CD4-positive, alpha-beta T cell (primary cell): ENCODE measurements around the gene ROR1. TPM values are rescaled to one million over a fixed set of nuclear protein-coding genes. Genes with fewer than 3 reads are reported as not detected.

Experiments
- ATAC-seq: fragments of 200-7000 bp; cut with Tn5 transposase; one replicate; pipeline ENCODE4 v1.10.0; 2022; ENCODE audit warnings: mild to moderate bottlenecking; ENCODE audit not compliant: poor library complexity
- CTCF ChIA-PET: fragments of 350-600 bp; sonication (Branson Sonifier 250); formaldehyde crosslinking; loops from one replicate; lab custom pipeline; 2021; ENCODE audit warnings: antibody characterized with exemption, inconsistent platforms; lab: Charles Lee
- POLR2A ChIA-PET: fragments of 350-600 bp; sonication (Branson Sonifier 250); formaldehyde crosslinking; loops from one replicate; lab custom pipeline; 2021; ENCODE audit warnings: antibody characterized with exemption, inconsistent platforms; lab: Charles Lee
- DNase-seq, 14 experiments: peaks; one replicate each; pipeline ENCODE4 v3.0.0-alpha.2; 2013 to 2020; ENCODE audit warnings: mixed read lengths in 2 of 14
- H3K27ac ChIP-seq, 2 donors: one replicate each; pipeline versions ENCODE4 v1.5.1 to v1.7.0; 2013; ENCODE audit warnings: low read length in 2 of 2, low read depth in 1 of 2, mild to moderate bottlenecking in 1 of 2
- H3K27me3 ChIP-seq, 2 experiments: 1 replicate in 1 of 2; 2 replicates in 1 of 2; pipeline versions ENCODE4 v1.6.1 to v1.7.0; 2013; ENCODE audit warnings: low read length in 2 of 2, control low read depth in 1 of 2, mild to moderate bottlenecking in 1 of 2, moderate library complexity in 1 of 2; ENCODE audit not compliant: insufficient read depth in 2 of 2, control insufficient read depth in 1 of 2
- H3K36me3 ChIP-seq: one replicate; pipeline ENCODE4 v1.6.1; 2013; ENCODE audit warnings: low read length, control low read depth; ENCODE audit not compliant: insufficient read depth
- H3K4me1 ChIP-seq: one replicate; pipeline ENCODE4 v1.6.1; 2013; ENCODE audit warnings: low read length, control low read depth; ENCODE audit not compliant: insufficient read depth
- H3K4me3 ChIP-seq: one replicate; pipeline ENCODE4 v1.5.1; 2013; ENCODE audit warnings: mild to moderate bottlenecking, low read length, moderate library complexity
- H3K9me3 ChIP-seq, 2 experiments: 1 replicate in 1 of 2; 2 replicates in 1 of 2; pipeline versions ENCODE4 v1.6.1 to v1.7.0; 2013; ENCODE audit warnings: low read length in 2 of 2, mild to moderate bottlenecking in 2 of 2, control low read depth in 1 of 2, moderate library complexity in 1 of 2; ENCODE audit not compliant: control insufficient read depth in 1 of 2, insufficient read depth in 1 of 2
- H3K27ac Mint-ChIP-seq: one replicate; pipeline ENCODE4 v1.8.0; 2020; ENCODE audit warnings: mixed read lengths
- H3K27me3 Mint-ChIP-seq: one replicate; pipeline ENCODE4 v1.8.0; 2021; ENCODE audit warnings: mixed read lengths
- H3K36me3 Mint-ChIP-seq: one replicate; pipeline ENCODE4 v1.8.0; 2021; ENCODE audit warnings: low read depth, mixed read lengths
- H3K4me1 Mint-ChIP-seq: one replicate; pipeline ENCODE4 v1.8.0; 2021; ENCODE audit warnings: low read depth, mixed read lengths
- H3K4me3 Mint-ChIP-seq: one replicate; pipeline ENCODE4 v1.8.0; 2020; ENCODE audit warnings: mild to moderate bottlenecking, mixed read lengths
- H3K9me3 Mint-ChIP-seq: one replicate; pipeline ENCODE4 v1.8.0; 2020; ENCODE audit warnings: mixed read lengths
- intact Hi-C, 2 experiments: fragments of 100-400 bp; cut with DNase I in 1 of 2; cut with micrococcal nuclease in 1 of 2; formaldehyde crosslinking; loops; one replicate each; pipeline versions ENCODE4 v1.15.1 to v1.9.0; 2023 to 2025; cut with DNase I, micrococcal nuclease
- total RNA-seq, 174 experiments: library from RNA in 2 of 174; stranded (reverse) in 2 of 174; gene quantifications; one replicate each; pipeline ENCODE4 v1.2.3 and lab custom pipeline; 2021 to 2026
- TF ChIP-seq, protein P1 (sequence below): fragments of 200-600 bp; IDR thresholded peaks from one replicate; pipeline ENCODE4 v1.8.0; 2022; ENCODE audit warnings: antibody characterized with exemption, mild to moderate bottlenecking

Gene ROR1
- total RNA-seq, 2 experiments from 2014 or later = not detected

DNA sequence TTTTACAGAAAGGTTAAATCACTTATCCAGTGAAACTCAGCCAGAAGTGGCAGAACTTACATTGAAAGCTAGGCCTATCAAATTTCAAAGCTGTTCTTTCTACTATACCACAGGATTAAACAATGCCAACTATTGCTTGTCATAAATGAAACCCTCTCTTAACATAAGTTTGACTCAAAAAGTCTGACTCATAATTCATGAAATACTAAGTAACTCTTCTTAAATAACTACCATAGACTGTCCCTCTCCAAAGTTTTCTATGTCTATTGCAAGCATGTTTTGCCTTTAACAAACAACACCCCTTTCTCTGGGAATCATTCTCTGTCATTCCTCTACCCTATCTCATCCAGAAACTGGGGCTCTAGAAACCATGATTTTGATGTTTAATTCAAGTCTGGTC, 320.1 kb downstream of the ROR1 start:
- Histone ChIP-seq H3K27me3 (peaks cover 0 to 3% of the 10 kb centered on the region in 2 experiments), H3K9me3 (peaks cover 0 to 3% of the 10 kb centered on the region in 2 experiments), H3K27ac (no peak overlapping the region), H3K36me3 (no peaks in the 10 kb centered on the region), H3K4me1 (no peaks in the 10 kb centered on the region), H3K4me3 (no peak overlapping the region)
- intact Hi-C loops = no loop called here
- ATAC-seq (no peak), DNase-seq (no peak)
- H3K27me3 Mint-ChIP-seq = no peaks in the 10 kb centered on the region
- CTCF ChIA-PET = interaction anchor here (1.5 kb wide), 1 partner anchor 9 kb away, joined by 4 read pairs; no protein-coding TSS in a partner anchor
- H3K36me3 Mint-ChIP-seq = no peaks in the 10 kb centered on the region
- no peak overlapping the region for H3K27ac Mint-ChIP-seq
- no peaks in the 10 kb centered on the region for H3K4me1 Mint-ChIP-seq
- no peaks in the 10 kb centered on the region for H3K9me3 Mint-ChIP-seq
- TF ChIP-seq, protein P1, sequence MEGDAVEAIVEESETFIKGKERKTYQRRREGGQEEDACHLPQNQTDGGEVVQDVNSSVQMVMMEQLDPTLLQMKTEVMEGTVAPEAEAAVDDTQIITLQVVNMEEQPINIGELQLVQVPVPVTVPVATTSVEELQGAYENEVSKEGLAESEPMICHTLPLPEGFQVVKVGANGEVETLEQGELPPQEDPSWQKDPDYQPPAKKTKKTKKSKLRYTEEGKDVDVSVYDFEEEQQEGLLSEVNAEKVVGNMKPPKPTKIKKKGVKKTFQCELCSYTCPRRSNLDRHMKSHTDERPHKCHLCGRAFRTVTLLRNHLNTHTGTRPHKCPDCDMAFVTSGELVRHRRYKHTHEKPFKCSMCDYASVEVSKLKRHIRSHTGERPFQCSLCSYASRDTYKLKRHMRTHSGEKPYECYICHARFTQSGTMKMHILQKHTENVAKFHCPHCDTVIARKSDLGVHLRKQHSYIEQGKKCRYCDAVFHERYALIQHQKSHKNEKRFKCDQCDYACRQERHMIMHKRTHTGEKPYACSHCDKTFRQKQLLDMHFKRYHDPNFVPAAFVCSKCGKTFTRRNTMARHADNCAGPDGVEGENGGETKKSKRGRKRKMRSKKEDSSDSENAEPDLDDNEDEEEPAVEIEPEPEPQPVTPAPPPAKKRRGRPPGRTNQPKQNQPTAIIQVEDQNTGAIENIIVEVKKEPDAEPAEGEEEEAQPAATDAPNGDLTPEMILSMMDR = no peak
- POLR2A ChIA-PET = no interaction called here
- H3K4me3 Mint-ChIP-seq = no peak overlapping the region

DNA sequence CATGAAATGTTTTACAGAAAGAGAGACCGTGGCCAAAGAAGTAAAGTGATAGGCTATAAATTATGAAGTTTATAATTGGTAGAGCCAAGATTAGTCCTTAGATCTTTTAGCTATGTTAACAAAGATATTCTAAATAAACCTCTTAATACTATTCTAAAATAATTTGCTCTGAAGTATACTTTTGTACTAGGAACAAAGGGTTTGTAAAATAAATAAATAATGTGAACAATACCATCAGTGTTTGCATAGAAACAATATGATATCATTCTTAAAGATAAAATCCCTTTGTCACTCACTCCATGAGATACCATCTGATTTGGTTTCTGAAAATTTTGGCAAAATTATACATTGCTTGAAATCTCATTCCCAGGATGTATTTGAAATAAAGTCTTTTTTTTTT, 322.0 kb downstream of the ROR1 start:
- Mint-ChIP-seq H3K27ac (no peak overlapping the region), H3K36me3 (no peaks in the 10 kb centered on the region), H3K9me3 (no peaks in the 10 kb centered on the region), H3K4me3 (no peak overlapping the region), H3K4me1 (no peaks in the 10 kb centered on the region), H3K27me3 (no peaks in the 10 kb centered on the region)
- no peaks in the 10 kb centered on the region for H3K4me1 ChIP-seq
- CTCF ChIA-PET = interaction anchor here (0.5 kb wide), 1 partner anchor 23 kb away, joined by 3 read pairs; no protein-coding TSS in a partner anchor
- TF ChIP-seq, protein P1 = no peak
- no peaks in the 10 kb centered on the region for H3K9me3 ChIP-seq
- no peaks in the 10 kb centered on the region for H3K36me3 ChIP-seq
- POLR2A ChIA-PET = no interaction called here
- H3K27me3 ChIP-seq = peaks cover 1 to 3% of the 10 kb centered on the region in 2 experiments
- no peak overlapping the region for H3K4me3 ChIP-seq
- intact Hi-C loops = no loop called here
- ATAC-seq (no peak), DNase-seq (no peak)
- no peak overlapping the region for H3K27ac ChIP-seq

DNA sequence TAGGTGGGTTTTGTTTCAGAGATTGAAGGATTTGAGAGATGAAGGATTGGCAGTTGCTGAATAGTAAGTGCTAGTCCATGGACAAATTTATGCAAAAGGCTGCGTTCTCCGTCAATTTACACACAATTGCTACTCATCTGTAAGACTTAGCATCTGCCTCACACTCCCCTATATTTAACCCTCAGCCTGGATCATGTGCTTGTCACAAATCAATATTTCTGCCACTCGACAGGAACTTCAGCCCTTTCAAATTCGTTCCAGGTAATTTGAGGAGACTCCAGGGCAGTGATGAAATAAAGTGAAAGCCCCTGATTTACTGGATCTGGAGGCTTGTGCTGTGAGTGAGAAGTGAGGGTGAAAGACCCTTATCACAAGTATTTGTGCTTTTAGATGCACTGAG, 324.0 kb downstream of the ROR1 start:
- no peaks in the 10 kb centered on the region for H3K9me3 Mint-ChIP-seq
- H3K4me3 Mint-ChIP-seq = no peak overlapping the region
- Histone ChIP-seq H3K4me1 (no peaks in the 10 kb centered on the region), H3K27ac (no peak overlapping the region), H3K9me3 (no peaks in the 10 kb centered on the region), H3K27me3 (peaks cover 0 to 5% of the 10 kb centered on the region in 2 experiments), H3K4me3 (no peak overlapping the region), H3K36me3 (no peaks in the 10 kb centered on the region)
- H3K27me3 Mint-ChIP-seq = no peaks in the 10 kb centered on the region
- TF ChIP-seq, protein P1 = no peak
- H3K36me3 Mint-ChIP-seq = no peaks in the 10 kb centered on the region
- CTCF ChIA-PET = no interaction called here
- ATAC-seq (no peak), DNase-seq (no peak)
- H3K27ac Mint-ChIP-seq = no peak overlapping the region
- intact Hi-C loops = no loop called here
- H3K4me1 Mint-ChIP-seq = no peaks in the 10 kb centered on the region
- POLR2A ChIA-PET = no interaction called here
